GM19468 (cell line): Measurements from ENCODE around the gene DUS1L.
A peak's percentile ranks its signal among the peaks of the same experiment; 100 is the strongest.

Experiments
- ATAC-seq: cut with Tn5 transposase; IDR thresholded peaks from one replicate; pipeline ENCODE4 v1.9.1; 2021; ENCODE audit warnings: mild to moderate bottlenecking, moderate library complexity, moderate number of reproducible peaks; ENCODE audit not compliant: unreplicated experiment; ENCODE audit errors: extremely low read depth

DUS1L gene

DNA sequence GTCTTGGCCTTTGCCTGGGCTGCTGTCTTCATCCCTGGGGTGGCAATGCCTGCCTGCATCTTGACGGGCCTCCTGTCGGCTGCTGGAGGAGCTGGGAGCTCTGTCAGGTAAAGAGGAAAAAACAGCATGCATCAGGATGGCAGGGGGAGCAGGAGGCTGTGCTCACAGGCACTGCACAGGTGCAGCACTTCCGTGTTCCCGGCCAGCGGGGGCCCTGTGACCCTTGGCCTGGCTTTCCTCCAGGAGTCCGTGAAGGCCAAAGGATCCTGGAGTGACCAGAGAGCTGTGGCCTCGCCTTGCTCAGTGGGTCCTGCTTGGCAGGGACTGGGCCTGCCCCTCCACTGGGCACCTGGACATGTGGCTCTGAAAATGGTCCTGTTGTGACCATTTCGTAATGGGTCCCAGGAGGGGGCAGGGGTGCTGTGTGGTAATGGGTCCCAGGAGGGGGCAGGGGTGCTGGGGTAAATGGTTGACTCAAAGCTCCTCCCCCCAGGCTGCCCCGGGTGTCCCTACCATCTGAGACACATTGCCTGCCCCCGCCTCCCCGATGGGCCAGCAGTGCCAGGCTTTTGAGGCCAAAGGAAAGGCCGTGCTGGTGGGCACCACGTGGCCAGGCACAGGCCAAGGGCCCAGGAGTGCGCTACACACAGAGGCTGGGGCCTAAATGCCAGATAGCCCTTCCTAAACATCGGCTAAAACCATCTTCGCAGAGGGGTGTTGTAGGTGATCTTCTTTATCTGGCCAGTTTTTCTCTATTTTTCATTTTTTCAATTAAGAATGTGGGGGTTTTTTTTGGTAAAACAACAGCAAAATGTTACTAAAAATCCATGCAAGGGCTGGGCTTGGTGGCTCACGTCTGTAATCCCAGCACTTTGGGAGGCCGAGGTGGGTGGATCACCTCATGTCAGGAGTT is 36.4 kb upstream of the DUS1L start:
- ATAC-seq, result no peak

DNA sequence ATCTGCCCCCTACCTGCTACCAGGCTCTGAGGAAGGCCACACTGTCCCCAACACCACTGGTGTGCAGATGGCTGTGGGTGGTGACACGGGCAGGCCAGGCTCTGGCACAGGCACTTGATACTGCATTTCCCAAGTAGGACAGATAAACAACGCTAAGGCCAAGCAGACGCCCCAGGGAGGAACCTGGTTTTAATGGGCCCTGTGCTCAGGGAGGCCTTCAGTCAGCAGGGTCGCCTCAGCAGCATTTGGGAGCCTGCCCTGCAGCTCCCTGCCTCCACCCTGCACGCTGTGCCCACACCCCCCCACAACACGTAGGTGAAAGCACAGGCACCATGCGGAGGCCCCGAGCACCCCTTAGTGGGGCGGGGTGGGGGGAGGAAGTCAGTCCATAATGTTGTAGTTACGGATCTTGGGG is 35.7 kb upstream of the DUS1L start:
- ATAC-seq, result no peak

DNA sequence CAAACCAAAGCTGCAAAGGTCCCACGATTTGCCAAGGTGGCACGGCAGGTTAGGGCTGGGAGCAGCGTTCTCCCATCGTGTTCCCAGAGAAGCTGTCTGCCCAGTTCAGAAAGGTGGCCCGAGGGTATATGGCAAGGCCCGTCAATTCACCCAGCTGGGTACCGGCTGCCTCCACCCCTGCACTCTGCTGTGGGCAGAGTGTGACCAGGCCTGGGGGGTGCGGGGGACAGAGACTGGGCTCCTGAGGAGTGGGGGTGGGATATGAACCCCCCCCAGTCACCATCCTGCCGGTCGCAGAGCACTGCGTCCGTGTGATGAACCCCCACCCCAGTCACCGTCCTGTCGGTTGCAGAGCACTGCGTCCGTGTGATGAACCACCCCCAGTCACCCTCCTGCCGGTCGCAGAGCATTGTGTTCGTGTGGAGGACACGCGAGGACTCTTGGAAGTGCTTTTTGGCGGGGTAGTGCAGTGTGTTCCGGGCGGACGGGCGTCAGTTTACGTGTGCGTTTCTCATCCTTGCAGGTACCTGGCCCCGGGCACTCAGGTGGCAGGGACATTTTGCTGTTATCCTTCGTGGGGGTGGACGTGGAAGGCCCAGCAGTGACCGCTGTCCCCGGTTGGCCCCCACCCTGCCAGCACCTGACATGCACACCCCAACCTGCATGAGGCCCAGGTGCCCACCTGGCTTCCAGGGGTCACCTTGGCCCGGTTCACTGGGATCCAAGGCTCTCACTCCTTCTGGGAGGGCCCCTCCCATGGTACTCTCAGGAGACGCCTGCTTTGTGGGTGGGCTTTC is 35.1 kb upstream of the DUS1L start:
- ATAC-seq, result no peak

DNA sequence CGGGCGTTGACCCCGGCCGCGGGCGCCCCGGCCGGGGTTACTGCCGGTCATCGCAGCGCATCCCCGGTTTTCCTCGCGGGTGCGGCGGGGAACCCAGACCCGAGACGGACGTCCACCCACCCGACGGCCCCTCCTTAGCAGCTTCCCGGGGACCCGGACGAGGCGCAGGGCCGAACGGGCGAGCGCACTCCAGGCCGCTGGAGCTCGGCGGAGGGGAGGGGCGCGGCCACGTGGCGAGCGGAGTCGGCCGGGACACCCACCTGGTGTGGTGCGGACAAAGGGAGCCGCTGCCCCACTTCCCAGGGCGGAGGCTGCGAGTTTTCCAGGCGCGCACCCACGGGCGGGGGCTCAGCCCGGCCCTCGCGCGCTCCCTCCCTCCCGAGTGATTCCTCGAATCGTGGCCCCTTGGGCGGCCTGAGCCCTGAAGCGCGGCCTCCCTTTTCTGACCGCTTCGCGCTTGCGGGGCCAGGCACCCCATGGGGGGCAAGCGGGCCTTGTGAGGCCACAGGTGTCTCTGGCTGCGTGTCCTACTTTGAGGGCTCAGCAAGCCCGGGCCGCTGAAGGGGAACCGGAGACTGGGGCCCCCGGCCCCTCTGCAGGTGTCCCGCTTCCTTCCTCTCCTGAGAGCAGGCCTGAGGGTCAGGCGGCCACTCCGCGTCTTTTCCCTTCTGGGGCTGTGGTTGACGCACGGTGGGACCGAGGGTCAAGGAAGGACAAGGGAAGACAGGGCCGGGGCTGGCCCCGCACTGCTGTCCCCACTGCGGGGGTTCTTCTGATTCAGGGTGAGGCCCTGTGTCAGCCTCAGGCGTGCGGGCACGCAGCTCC is 33.5 kb upstream of the DUS1L start:
- no peak for ATAC-seq

DNA sequence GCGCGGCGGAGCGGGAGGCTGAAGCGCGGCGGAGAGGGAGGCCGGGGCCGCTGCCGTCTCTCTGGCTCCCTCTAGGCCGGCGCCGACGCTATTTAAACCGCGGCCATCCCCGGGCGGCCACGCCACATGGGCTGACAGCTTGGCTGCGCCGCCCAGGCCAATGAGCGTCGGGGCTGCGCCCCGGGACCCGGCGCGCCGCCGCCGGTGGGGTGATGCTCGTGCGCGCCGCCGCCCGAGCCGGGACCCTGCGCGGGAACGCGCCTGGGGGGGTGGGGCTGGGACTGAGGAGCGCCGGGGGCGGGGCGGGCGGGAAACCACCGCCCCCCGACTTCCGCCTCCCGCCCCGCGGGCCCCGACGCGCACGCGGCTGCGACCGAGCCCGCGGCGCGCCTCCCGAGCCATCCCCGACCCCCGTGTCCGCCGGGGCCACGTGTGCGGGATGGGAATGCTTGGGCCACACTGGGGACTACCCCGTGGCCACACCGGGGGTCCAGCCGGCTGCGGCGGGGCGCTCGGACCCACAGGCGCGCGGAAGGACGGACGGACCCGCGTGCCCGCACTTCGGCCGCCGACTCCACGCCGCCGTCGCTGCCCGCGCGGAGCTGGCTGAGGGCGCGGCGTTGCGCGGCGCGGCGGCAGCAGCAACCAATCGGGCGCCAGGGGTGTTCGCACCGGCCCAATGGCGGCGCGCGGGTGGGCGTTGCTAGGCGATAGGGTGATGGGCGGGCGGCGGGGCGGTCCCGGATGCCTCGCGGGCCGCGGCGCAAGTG is 32.8 kb upstream of the DUS1L start, which contains the start of gene FASN:
TSS of gene FASN (minus strand) at position 68 of the 770 bp plus-strand sequence. CDS start 1,791 bp downstream, outside the sequence.
- ATAC-seq, result peak; percentile 47

DNA sequence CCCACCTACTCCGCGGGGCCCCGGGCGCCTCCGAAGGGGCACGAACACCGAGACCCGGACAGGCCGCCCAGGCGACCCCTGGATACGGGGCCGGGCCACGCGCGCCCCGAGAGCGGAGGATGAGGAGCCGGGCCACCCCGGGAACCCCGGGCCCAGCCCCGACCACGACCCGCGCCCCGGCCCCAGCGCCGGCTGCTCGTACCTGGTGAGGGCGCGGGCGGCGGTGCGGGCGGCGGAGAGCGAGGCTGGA is 32.2 kb upstream of the DUS1L start:
- peak; percentile 3 for ATAC-seq

DNA sequence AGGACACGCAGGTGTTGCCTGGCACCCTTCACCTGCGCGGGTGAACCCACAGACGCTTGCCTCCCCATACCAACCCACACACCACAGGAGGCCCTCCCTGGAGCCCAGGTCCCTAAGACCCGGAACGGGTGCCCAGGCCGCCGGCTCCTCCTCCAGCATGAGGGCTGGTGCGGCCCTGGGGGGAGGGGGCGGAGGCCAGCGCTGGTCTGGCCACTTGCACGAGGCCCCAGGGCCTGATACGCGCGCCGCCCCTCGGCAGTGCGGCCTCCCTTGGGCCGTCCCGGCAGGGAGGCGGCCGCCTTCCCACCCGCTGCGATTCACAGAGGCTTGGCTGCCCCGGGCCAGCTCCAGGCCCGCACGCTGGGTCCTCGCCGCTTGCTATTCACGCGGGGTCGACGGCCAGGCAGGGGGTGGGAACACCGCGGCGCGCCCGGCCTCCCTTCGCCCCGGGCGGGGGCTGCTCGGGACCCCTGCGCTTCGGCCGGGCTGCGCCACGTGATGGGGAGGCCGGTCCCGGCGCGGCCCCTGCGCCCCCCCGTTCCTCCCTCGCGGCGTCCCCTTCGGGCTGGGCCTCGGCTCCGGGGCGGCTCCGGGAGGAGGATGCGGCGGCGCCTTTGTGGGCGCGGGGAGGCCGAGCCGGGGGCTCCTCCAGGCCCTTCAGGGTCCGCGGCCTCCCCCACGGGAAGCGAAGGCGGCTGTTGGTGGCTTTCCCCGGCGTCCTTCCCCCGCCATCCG is 31.7 kb upstream of the DUS1L start:
- no peak for ATAC-seq

DNA sequence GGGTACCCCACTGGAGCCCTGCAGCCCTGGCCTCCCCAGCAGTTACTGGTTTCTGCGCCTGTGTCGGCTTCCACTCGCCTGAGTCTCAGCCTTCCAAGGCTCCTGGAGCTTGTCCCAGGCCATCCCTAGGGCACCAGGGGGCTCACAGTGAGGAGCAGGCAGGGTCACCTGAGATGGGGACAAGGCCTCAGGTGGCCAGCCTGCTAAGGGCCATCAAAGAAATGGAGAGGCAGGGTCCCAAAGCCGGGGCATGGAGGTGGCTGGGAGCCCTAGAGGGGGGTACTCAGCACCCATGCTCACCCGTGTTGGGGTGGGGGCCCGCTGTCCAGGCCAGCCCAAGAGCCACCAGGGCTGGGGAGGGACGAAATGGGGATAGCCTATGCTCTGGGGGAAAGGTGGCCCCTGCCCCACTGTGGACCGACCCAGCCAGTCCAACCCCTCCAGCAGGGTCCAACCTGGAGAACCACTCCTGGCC is 31.1 kb upstream of the DUS1L start:
- no peak for ATAC-seq

DNA sequence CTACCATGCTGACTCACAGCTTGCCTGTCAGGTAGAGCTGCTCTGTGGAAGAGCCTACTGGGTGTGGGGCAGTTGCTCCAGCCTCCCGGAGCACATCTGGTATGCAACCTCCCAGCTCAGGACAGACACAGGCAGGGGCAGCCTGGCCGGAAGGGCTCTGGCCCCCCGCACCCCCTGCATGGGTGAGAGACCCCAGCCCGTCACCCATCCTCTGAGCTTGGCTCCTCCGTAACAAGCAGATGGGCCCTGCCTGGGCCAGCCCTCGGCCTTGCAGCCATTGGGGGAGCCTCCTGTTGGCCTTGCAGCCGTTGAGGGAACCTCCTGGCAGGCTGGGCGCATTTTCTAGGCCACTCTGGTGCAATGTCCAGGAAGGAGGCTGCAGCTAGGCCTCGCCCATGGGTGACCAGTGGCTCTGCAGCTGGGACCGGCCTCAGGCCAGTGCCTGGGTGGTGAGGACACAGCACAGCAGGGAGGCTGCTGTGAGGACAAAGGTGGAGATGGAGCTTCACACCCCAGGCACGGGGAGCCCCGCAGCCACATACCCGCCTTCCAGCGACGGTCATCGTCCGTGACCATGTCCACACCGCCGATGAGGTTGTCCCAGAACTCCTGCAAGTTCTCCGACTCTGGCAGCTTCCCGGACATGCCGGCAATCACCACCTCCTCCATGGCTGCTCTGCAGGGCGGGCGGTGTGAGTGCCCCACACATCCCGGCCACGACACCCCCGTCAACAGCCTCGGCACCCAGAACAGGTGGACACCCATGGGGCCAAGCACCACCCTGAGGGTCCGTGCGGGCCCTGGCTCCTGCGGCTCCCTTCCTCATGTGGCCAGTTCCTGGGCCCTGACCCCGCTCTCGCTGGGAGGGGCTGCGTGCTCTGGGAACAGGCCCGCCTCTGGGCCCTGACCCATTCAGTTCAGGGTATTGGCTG is 30.4 kb upstream of the DUS1L start:
- no peak for ATAC-seq

DNA sequence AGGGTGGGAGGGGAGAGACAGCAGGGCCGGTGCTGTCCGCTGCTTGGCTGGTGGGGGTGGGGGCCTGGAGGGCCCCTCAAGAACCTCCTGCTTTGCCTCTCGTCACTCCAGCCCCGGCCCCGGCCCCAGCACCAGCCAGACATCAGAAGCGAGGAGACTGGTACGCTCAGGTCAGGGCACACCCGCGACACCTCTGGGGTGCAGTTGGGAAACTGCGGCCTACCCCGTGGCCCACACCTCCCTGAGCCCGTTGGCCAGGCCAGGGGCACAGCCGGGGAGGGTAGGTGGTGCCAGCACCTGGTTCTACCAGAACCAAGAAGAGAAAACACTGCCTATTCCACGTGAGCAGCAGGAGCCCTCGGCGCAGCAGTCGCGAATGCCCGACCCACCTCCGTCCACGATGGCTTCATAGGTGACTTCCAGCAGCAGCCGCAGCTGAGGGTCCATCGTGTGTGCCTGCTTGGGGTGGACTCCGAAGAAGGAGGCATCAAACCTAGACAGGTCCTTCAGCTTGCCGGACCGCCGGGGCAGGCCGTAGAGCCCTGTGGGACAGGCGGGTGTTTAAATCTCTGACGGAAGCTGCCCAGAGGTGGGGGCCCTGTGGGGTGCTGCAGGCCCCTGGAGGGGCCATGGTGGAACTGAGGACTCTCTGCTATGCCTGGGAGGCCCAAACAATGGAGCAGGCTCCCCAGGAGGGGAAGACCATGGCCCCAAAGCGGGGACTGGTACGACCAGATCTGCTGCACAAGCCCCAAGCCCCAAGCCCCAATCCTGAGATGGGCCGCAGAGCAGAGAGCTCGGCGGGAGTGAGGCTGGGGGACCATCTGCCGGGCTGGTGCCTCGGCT is 29.6 kb upstream of the DUS1L start:
- ATAC-seq, result no peak

DNA sequence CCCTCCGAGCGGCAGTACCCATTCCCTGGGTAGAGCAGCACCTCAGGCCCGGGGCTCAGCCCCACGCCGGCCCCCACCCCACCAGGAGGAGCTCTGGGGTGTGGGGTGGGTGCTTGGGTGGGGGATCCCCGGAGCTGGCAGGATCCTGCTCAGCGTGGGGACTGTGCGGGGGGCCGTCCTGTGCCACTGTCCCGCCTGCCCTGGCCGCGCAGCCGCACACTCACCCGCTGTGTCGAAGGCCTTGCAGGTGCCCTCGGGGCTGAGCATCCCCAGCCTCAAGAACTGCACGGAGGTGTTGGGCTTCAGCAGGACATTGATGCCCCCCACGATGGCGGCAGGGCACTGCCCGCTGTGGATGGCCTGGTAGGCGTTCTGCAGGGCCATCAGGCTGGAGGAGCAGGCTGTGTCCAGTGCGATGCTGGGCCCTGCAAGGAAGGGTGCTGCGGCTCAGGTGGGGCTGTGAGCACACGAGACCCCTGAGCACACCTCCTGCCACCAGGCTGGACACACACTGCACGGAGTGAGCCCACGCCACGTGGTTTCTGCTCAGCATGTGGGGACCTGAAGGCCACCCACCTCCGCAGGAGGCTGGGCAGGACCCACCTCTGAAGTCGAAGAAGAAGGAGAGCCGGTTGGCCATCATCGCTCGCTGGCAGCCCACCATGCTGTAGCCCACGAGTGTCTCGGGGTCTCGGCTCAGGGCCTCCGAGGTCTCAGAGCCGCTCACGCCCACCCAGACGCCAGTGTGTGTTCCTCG is 27.6 kb upstream of the DUS1L start:
- no peak for ATAC-seq

DNA sequence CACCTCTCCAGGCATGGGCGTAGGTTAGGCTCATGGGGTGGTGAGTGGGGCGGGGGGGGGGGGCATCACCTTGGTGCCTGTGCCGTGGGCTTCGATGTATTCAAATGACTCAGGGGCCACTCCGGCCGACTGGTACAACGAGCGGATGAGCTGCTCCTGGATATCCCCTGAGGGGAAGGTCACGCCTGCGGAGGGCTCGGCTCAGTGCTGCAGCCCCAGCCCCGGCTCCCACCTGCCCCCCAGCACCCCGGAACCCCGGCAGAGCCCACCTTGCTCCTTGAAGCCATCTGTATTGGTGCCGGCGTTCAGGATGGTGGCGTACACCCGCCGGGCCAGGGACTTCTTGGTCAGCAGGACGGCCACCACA is 27.0 kb upstream of the DUS1L start:
- no peak for ATAC-seq

DNA sequence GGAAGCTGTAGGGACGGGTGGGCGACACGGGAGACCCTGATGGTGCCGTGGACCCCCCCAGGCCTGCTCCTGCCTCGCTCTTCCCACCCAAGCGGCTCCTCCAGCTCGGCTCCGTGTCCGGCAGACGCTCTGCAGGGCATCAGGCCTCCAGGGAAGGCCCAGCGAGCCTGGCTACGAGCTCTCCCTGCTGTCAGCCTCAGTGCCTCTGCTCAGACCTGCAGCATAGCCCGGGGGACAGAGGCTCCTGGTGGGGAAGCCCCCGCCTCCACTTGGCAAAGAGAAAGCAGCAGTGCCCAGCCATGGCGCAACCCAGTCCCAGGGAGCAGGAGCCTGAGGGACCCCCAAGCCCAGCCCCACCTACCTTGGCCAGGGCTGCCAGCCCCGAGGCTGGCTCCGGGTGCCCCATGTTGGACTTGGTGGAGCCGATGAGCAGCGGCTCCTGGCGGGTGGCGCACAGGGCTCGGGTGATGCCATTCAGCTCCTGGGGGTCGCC is 26.5 kb upstream of the DUS1L start:
- no peak for ATAC-seq

DNA sequence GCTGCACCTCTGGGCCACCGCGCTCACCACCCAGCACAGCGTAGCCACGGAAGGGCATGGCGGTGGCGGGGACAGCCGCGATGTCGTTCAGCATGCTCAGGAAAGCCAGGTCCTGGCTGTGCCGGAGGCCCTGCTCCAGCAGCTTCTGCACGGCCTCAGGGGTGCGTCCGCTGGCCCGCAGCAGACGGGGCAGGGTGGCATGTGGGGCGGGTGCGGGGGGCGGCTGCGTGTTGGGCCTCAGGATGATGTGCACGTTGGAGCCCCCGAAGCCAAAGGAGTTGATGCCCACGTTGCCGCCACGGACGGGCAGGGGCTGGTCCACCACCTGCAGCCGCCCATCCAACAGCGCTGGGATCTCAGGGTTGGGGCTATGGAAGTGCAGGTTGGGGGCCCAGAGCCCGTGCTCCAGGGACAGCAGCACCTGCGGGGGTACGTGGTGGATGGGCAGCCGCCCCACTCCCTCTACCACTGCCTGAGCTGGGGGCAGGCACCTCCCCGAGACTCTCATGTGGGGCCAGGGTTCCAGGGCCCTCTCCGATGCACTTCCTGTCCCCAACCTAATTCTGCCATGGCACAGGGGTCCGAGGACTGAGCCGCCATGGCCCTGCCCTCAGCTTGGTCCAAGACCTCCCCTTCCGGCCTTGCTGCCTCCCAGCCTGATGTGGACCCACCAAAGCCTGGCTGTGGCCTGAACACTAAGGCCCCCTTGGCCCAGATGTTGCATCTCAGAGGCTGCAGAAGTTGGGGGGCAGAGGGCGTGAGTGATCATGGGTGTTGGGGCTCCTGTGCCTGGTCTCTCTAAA is 25.9 kb upstream of the DUS1L start:
- ATAC-seq, result no peak

DNA sequence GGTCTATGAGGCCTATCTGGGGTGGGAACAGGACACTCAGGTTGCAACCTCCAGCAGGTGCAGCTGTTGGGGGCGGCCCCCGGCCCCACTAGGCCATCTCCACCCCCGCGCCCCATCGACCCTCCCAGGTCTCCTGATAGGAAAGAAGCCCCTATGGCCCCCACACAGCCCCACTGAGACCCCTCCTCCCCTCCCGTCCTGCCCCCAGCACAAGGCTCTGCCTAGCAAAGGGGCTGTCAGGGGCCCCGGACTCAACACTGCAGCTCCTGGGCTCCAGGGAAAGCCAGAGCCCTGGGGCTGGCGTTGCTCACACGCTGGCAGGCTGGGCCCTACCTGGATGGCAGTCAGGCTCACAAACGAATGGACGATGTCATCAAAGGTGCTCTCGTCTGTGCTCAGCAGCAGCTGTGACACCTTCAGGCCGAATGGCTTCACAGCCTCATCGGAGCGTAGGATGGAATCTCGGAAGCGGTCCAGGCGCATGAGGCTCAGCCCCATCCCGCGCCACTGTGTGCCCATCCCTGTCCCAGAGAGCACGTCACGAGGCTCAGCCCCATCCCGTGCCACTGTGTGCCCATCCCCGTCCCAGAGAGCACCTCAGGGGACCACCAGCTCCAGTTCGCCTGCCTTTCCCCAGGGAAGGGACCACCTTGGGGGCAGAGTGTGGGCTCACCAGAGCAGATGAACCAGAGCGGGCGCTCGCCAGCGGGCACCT is 25.1 kb upstream of the DUS1L start:
- ATAC-seq, result no peak
